NCI-H2196 (cell line): ENCODE data around the gene RAB3IP.
"Not testable (repeated sequence)": the region's sequence is repeated elsewhere in the genome, so short reads cannot be mapped to it uniquely, and the experiment has no call there.

ENCODE experiments used
- DNase-seq: peaks from one replicate; lab custom pipeline; 2025; ENCODE audit not compliant: unreplicated experiment; lab: John Stamatoyannopoulos, UW

The RAB3IP gene

GRCh38 chr12:69834147-69834546, 95.5 kb downstream of the RAB3IP start:
- DNase-seq: no peak

GRCh38 chr12:69834576-69834975, 95.9 kb downstream of the RAB3IP start:
- DNase-seq: no peak

- DNase-seq: no peak
Measured at GRCh38 chr12:69835081-69835480, 96.4 kb downstream of the RAB3IP start.

- no peak for DNase-seq
Measured at GRCh38 chr12:69836015-69836414, 97.4 kb downstream of the RAB3IP start.

DNA sequence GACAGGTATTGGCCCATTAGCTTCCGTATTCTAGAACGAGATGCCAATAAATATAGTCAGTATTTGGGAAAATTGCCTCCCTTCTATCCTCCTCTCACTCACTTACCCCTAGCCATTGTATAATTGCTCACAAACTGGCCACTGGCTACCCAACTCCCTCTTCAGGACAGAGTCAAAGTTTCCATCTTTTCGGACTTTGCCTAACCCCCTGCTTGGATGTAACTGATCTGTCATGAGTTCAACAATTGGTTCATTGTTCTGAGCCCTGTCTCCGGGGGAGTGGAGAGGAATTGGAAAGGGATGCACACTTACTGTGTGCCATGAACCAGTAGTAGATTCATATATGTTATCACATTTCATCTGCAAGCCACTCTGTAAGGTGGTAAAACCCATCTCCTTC, 98.5 kb downstream of the RAB3IP start:
- DNase-seq: no peak

DNA sequence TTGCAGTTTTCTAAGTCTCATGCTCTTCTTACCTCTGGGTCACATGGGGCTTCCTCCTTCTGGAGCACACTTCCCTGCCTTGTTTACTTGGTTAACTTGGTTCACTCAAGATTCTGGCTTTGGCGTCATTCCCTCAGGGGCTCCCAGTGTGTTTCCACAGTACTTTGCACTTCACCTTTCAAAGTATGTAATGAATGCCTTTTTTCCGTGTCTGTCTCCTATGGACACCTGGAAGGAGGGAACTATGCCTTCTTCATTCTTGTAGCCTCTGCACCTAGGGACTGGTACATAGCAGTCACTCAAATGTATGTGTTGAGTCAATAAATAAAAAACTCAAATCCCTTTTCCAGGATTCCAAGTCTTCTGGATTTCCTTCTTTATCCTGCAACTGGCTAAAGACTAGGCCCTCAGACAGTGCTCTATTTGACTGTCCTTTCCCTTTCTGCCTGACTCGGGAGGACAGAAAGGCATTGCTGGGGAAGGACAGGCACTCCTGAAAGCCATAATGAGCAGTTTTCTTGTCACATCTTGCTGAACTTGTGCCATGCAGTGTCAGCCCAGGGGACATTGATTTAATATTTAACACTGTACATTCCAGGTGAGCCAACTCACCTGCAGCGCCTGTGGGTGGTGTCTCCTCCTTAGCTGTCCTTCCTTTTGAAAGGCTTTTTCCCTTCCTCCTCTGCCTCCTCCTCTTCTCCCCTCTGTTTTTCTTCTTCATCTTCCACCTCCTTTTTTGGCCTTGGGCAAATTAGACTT, 99.2 kb downstream of the RAB3IP start:
- DNase-seq: no peak

- no peak for DNase-seq
Measured at GRCh38 chr12:69840727-69841126, 102.1 kb downstream of the RAB3IP start.

- DNase-seq: no peak
Measured at GRCh38 chr12:69843608-69844007, 104.9 kb downstream of the RAB3IP start.

DNA sequence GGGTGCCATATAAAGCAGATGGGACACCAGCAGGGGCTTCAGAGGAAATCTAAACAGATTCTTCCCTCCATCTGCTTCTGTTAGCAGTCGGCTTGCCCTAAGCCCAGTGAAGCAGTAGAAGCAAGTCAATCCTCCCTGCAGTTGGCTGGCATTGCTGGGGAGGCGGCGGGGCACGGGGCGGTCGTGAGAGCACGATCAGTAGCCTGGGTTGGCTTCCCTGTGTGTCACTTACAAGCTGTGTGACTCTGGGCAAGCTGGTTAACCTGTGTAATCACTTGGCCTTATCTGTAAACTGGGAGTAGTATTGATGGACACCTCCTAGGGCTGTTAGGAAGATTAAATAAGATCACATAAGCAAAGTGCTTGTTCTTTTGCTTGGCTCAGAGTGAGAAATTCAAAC, 105.8 kb downstream of the RAB3IP start:
- DNase-seq: no peak

- DNase-seq: no peak
Measured at GRCh38 chr12:69844836-69845235, 106.2 kb downstream of the RAB3IP start.

- DNase-seq: no peak
Measured at GRCh38 chr12:69846976-69847375, 108.3 kb downstream of the RAB3IP start.

GRCh38 chr12:69851976-69852375, 113.3 kb downstream of the RAB3IP start:
- no peak for DNase-seq

DNA sequence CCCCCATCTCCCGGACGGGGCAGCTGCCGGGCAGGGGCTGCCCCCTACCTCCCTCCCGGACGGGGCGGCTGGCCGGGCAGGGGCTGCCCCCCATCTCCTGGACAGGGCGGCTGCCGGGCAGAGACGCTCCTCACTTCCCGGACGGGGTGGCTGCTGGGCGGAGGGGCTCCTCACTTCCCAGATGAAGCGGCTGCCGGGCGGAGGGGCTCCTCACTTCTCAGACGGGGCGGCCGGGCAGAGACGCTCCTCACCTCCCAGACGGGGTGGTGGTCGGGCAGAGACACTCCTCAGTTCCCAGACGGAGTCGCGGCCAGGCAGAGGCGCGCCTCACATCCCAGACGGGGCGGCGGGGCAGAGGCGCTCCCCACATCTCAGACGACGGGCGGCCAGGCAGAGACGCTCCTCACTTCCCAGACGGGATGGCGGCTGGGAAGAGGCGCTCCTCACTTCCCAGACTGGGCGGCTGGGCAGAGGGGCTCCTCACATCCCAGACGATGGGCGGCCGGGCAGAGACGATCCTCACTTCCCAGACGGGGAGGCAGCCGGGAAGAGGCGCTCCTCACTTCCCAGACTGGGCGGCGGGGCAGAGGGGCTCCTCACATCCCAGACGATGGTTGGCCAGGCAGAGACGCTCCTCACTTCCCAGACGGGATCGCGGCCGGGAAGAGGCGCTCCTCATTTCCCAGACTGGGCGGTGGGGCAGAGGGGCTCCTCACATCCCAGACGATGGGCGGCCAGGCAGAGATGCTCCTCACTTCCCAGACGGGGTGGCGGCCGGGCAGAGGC, 114.7 kb downstream of the RAB3IP start:
- not testable (repeated sequence) for DNase-seq

- DNase-seq: no peak
Measured at GRCh38 chr12:69866698-69867097, 128.0 kb downstream of the RAB3IP start.

GRCh38 chr12:69868695-69869094, 130.0 kb downstream of the RAB3IP start:
- no peak for DNase-seq

DNA sequence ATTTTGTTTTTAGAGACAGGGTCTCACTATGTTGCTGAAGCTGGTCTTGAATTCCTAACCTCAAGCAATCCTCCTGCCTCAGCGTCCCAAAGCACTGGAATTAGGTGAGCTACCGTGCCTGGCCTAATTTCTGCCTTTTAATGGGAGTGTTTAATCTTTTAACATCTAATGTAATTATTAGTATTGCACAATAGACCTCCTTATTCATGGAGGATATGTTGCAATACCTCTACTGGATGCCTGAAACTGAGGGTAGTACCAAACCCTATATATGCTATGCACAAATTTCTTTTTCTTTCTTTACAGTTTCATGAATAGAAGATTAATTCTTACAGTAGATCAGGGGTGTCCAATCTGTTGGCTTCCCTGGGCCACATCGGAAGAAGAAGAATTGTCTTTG, 134.1 kb downstream of the RAB3IP start:
- DNase-seq: no peak
